Measurements from ENCODE around the gene NFIX.

Gene NFIX

DNA sequence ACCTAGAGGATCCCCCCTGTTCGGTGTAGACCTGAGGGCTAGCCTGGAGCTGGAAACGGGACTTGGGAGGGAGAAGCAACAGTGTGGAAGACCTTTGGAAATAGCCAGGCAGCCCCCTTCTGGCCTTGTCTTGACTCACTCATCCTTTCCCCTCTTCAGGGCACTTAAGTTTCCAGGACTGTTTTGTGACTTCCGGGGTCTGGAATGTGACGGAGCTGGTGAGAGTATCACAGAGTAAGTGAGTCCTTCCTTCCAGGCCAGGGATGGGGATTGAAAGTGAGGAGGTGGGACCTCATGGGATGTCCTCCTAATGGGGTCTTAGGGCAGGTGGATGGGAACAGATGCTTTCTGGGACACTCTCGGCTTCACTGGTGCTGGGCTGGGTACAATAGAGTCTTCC lies 78.0 kb downstream of the NFIX start:
- H3K4me1 ChIP-seq (ENCODE audit: control insufficient read depth, insufficient read depth, low read length) = peaks cover 15% of the 10 kb centered on the region
- no peak overlapping the region for H3K27ac ChIP-seq (ENCODE audit: low read depth, low read length)
- no peaks in the 10 kb centered on the region for H3K36me3 ChIP-seq (ENCODE audit: control insufficient read depth, insufficient read depth, low read length)
- no peak overlapping the region for H3K4me3 ChIP-seq (ENCODE audit: low read depth, low read length)
- H3K9ac ChIP-seq (ENCODE audit: low read depth, low read length) = no peak overlapping the region
- no peaks in the 10 kb centered on the region for H3K9me3 ChIP-seq (ENCODE audit: control insufficient read depth, insufficient read depth, low read length)
- H3K27me3 ChIP-seq (ENCODE audit: control insufficient read depth, insufficient read depth, low read length) = peaks cover 17% of the 10 kb centered on the region

DNA sequence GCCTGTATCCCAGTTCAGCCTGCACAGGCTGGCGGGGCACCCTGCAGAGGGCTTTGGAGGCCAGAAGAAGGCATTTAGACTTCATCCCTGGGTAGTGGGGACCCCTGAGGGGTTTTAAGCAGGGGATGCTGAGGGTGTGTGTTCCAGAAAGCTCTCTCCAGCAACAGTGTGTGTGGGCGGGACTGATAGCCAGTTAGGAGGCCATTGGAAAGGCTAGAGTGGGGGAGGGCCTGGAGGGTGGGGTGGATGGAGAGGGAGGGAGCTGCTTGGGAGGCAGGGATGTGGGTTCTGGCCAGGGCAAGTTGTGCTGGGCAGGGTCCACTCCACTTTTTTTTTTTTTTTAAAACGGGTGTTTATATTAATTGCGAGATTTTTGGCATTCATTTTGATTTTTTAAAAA lies 79.1 kb downstream of the NFIX start:
- Histone ChIP-seq H3K36me3 (ENCODE audit: control insufficient read depth, insufficient read depth, low read length) (no peaks in the 10 kb centered on the region), H3K4me3 (ENCODE audit: low read depth, low read length) (no peak overlapping the region), H3K27ac (ENCODE audit: low read depth, low read length) (no peak overlapping the region), H3K4me1 (ENCODE audit: control insufficient read depth, insufficient read depth, low read length) (peaks cover 26% of the 10 kb centered on the region), H3K9ac (ENCODE audit: low read depth, low read length) (no peak overlapping the region), H3K27me3 (ENCODE audit: control insufficient read depth, insufficient read depth, low read length) (peaks cover 23% of the 10 kb centered on the region), H3K9me3 (ENCODE audit: control insufficient read depth, insufficient read depth, low read length) (no peaks in the 10 kb centered on the region)

DNA sequence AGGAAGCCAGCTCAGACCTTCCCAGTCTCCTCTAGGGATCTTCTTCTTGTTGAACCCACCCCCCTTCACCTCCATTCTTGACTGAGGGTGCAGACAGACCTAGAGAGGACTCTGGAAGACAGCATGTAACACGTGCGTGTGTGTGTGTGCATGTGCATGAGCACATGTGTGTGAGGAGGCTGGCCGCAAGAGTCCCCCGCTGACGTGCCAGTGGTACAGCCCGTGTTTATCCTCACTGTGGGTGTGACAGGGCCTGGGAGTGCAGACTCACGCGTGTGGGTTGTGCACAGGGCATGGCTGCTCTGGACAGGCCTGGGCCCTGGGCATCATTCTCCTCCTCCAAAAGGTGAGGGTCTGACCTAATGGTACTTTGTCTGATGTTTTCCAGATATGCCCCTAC lies 81.0 kb downstream of the NFIX start:
- H3K4me3 ChIP-seq (ENCODE audit: low read depth, low read length) = no peak overlapping the region
- H3K9me3 ChIP-seq (ENCODE audit: control insufficient read depth, insufficient read depth, low read length) = no peaks in the 10 kb centered on the region
- H3K9ac ChIP-seq (ENCODE audit: low read depth, low read length) = no peak overlapping the region
- H3K27ac ChIP-seq (ENCODE audit: low read depth, low read length) = no peak overlapping the region
- H3K27me3 ChIP-seq (ENCODE audit: control insufficient read depth, insufficient read depth, low read length) = peaks cover 23% of the 10 kb centered on the region
- no peaks in the 10 kb centered on the region for H3K36me3 ChIP-seq (ENCODE audit: control insufficient read depth, insufficient read depth, low read length)
- H3K4me1 ChIP-seq (ENCODE audit: control insufficient read depth, insufficient read depth, low read length) = peaks cover 31% of the 10 kb centered on the region

DNA sequence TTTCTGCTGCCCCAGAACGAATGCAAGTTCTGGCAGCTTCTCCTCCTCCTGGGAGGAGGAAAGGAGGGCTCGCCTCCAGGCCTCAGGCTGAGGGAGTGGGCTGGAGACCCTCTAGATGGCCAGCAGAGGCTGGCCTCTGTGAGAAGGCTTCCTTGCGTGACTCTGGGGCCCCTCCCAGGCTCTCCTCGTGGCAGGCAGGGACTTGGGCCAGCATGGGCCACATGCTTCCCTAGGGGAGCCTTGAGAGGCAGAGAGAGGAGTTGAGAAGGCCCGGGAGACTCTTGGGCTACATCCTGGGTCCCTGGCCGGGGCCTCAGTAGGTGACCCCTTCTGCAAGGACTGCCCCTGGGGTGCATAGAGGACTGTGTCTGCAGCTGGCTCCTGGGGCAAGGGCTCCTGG lies 81.5 kb downstream of the NFIX start:
- peaks cover 31% of the 10 kb centered on the region for H3K4me1 ChIP-seq (ENCODE audit: control insufficient read depth, insufficient read depth, low read length)
- no peak overlapping the region for H3K27ac ChIP-seq (ENCODE audit: low read depth, low read length)
- H3K4me3 ChIP-seq (ENCODE audit: low read depth, low read length) = no peak overlapping the region
- H3K36me3 ChIP-seq (ENCODE audit: control insufficient read depth, insufficient read depth, low read length) = no peaks in the 10 kb centered on the region
- peaks cover 24% of the 10 kb centered on the region for H3K27me3 ChIP-seq (ENCODE audit: control insufficient read depth, insufficient read depth, low read length)
- H3K9me3 ChIP-seq (ENCODE audit: control insufficient read depth, insufficient read depth, low read length) = no peaks in the 10 kb centered on the region
- no peak overlapping the region for H3K9ac ChIP-seq (ENCODE audit: low read depth, low read length)

DNA sequence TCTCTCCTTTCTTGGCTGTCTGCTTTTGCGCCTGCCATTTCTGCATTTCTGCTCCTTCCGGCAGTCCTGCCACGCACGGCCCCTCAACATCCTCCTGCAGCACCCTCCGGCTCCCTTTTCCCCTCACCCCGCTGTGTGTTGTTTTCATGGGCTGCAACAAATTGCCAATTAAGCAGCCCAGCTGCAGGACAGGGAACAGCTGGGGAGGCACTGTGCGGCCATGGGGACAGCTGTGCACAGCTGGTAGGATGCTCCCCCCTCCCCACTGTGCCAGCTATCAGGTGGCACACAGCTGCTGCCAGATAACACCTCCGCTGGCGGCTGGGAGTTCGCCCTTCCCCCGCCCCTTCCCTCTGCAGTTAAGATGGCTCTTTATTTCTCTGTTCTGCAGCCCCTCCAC lies 82.0 kb downstream of the NFIX start:
- no peaks in the 10 kb centered on the region for H3K36me3 ChIP-seq (ENCODE audit: control insufficient read depth, insufficient read depth, low read length)
- peaks cover 28% of the 10 kb centered on the region for H3K27me3 ChIP-seq (ENCODE audit: control insufficient read depth, insufficient read depth, low read length)
- H3K9ac ChIP-seq (ENCODE audit: low read depth, low read length) = no peak overlapping the region
- H3K4me1 ChIP-seq (ENCODE audit: control insufficient read depth, insufficient read depth, low read length) = peaks cover 34% of the 10 kb centered on the region
- H3K27ac ChIP-seq (ENCODE audit: low read depth, low read length) = no peak overlapping the region
- H3K4me3 ChIP-seq (ENCODE audit: low read depth, low read length) = no peak overlapping the region
- H3K9me3 ChIP-seq (ENCODE audit: control insufficient read depth, insufficient read depth, low read length) = no peaks in the 10 kb centered on the region

DNA sequence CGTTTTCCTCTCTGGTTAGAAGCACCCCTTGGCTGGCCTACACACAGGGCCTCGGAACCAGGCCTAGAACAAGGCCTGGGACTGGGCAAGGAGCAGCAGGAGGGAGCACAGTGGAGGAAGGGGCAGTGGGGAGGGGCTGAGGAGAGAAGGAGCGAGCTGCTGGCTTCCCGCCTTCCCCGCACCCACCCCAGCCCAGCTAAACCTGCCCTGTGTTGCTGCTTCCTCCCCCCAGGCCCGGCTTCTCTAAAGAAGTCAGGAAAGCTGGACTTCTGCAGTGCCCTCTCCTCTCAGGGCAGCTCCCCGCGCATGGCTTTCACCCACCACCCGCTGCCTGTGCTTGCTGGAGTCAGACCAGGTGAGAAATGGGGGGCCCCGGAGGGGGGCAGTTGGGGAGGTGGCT lies 83.1 kb downstream of the NFIX start:
- no peak overlapping the region for H3K9ac ChIP-seq (ENCODE audit: low read depth, low read length)
- peaks cover 44% of the 10 kb centered on the region for H3K4me1 ChIP-seq (ENCODE audit: control insufficient read depth, insufficient read depth, low read length)
- H3K27ac ChIP-seq (ENCODE audit: low read depth, low read length) = no peak overlapping the region
- no peak overlapping the region for H3K4me3 ChIP-seq (ENCODE audit: low read depth, low read length)
- peaks cover 32% of the 10 kb centered on the region for H3K27me3 ChIP-seq (ENCODE audit: control insufficient read depth, insufficient read depth, low read length)
- H3K9me3 ChIP-seq (ENCODE audit: control insufficient read depth, insufficient read depth, low read length) = no peaks in the 10 kb centered on the region
- no peaks in the 10 kb centered on the region for H3K36me3 ChIP-seq (ENCODE audit: control insufficient read depth, insufficient read depth, low read length)

DNA sequence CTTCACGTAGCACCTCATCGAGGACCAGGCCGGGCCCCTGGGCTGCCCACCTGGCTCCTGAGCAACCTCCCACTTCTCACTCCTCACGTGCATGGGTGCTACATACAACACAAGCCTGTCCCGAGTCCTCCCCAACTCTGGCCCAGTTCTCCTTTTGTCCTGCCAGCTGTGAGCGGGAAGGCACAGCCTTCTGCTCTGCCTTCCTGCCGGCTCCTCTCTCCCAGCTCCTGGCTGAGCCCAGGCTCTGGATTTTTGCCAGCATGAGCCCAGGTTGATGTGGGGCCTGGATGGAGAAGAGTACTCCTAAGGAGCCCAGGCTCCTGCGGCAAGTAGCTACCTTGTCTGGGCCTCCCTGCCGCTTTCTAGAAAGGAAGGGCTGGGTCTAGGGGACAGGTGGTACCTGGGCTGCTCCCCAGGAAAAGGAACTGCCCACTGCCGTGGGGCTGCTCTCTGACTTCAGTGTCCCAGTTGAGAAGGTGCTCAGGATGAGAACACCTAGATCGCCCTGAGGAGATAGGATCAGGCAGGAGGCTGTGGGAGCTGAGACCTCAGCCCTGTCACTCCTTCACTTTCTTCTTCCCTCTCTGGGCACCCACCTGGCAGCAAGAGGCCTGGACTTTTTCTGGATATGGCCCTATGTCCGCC lies 83.7 kb downstream of the NFIX start:
- Histone ChIP-seq H3K36me3 (ENCODE audit: control insufficient read depth, insufficient read depth, low read length) (no peaks in the 10 kb centered on the region), H3K4me3 (ENCODE audit: low read depth, low read length) (no peak overlapping the region), H3K9ac (ENCODE audit: low read depth, low read length) (no peak overlapping the region), H3K4me1 (ENCODE audit: control insufficient read depth, insufficient read depth, low read length) (peaks cover 44% of the 10 kb centered on the region), H3K9me3 (ENCODE audit: control insufficient read depth, insufficient read depth, low read length) (no peaks in the 10 kb centered on the region), H3K27me3 (ENCODE audit: control insufficient read depth, insufficient read depth, low read length) (peaks cover 32% of the 10 kb centered on the region), H3K27ac (ENCODE audit: low read depth, low read length) (no peak overlapping the region)

DNA sequence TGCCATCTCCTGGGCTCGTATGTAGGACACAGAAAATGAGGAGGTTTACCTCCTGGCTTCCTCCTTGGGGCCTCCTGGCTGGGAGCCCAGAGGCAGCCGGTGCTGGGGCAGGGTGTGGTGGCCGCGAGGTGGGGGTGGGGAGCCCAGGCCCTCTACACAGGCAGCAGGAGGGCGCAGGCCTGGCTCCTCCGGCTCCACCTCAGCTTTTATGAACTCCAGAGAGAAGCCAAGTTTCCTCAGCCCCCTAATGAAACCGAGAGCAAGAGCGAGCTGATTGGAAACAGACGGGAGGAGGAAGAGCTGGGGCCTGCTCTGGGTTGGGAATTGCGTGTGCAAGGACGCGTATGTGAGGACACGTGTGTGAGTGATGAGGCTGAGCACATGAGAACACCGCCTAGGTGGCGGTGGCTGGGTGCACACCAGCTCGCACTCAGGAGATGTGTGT lies 84.3 kb downstream of the NFIX start:
- Histone ChIP-seq H3K27ac (ENCODE audit: low read depth, low read length) (no peak overlapping the region), H3K4me1 (ENCODE audit: control insufficient read depth, insufficient read depth, low read length) (peaks cover 44% of the 10 kb centered on the region), H3K9me3 (ENCODE audit: control insufficient read depth, insufficient read depth, low read length) (no peaks in the 10 kb centered on the region), H3K36me3 (ENCODE audit: control insufficient read depth, insufficient read depth, low read length) (no peaks in the 10 kb centered on the region), H3K27me3 (ENCODE audit: control insufficient read depth, insufficient read depth, low read length) (peaks cover 32% of the 10 kb centered on the region), H3K4me3 (ENCODE audit: low read depth, low read length) (no peak overlapping the region), H3K9ac (ENCODE audit: low read depth, low read length) (no peak overlapping the region)

DNA sequence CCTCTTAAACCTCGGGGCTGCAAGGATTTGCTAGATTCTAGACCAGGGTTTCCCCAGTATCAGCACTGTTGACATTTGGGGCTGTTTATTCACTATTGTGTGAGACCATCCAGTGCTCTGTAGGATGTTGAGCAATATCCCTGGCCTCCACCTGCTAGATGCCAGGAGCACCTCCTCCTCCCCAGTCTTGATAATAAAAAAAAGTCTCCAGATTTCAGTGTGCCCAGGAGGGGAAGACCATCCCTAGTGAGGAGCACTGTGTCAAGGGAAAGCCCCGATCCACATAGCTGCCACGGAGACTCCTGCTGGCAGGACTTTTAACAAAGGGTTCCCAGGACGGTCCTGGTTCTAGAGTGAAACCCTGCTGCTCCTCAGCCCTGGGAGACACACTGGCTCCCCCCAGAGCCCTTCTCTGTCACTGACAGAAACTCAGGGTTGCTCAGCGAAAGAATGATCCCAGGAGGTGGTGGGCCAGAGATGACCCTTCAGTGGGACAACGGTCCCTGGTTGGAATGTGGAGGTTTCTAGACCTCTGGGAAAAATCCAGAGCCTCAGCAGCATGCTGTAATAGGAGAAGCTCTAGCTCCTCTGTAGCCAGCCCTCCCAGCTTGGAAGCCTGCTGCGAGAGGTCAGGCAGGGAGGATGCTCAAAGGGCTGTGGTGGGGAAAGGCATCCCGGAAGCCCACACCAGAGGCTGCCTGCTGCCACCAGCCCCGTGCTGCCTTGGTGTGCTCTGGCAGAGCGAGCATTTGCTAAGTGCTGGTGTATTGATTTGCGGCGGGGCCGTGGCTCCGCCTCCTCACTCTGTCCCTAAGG lies 87.1 kb downstream of the NFIX start:
- Histone ChIP-seq H3K9me3 (ENCODE audit: control insufficient read depth, insufficient read depth, low read length) (no peaks in the 10 kb centered on the region), H3K4me1 (ENCODE audit: control insufficient read depth, insufficient read depth, low read length) (peaks cover 38% of the 10 kb centered on the region), H3K27me3 (ENCODE audit: control insufficient read depth, insufficient read depth, low read length) (peaks cover 26% of the 10 kb centered on the region), H3K4me3 (ENCODE audit: low read depth, low read length) (no peak overlapping the region), H3K27ac (ENCODE audit: low read depth, low read length) (no peak overlapping the region), H3K9ac (ENCODE audit: low read depth, low read length) (no peak overlapping the region), H3K36me3 (ENCODE audit: control insufficient read depth, insufficient read depth, low read length) (no peaks in the 10 kb centered on the region)

DNA sequence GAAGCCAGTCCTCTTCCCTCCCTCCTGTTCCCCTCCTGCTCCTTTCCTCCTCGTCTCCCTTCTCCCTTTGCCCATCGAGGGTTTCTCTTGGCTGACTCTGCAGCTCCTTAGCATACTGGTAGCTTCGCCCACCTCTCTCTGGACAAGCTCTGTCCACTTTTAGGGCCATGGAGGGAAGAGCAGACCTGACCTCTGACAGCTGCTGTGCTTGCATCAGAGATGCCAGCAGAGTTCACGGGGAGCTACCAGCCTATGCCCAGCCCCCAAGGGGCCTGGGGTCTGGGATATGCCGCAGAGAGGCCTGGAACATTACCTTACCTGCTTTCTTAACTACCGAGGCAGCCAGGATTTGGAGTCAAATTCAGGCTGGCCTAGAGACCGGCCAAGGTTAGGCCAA lies 87.7 kb downstream of the NFIX start:
- Histone ChIP-seq H3K4me3 (ENCODE audit: low read depth, low read length) (no peak overlapping the region), H3K9me3 (ENCODE audit: control insufficient read depth, insufficient read depth, low read length) (no peaks in the 10 kb centered on the region), H3K36me3 (ENCODE audit: control insufficient read depth, insufficient read depth, low read length) (no peaks in the 10 kb centered on the region), H3K27me3 (ENCODE audit: control insufficient read depth, insufficient read depth, low read length) (peaks cover 24% of the 10 kb centered on the region), H3K4me1 (ENCODE audit: control insufficient read depth, insufficient read depth, low read length) (peaks cover 32% of the 10 kb centered on the region), H3K27ac (ENCODE audit: low read depth, low read length) (no peak overlapping the region), H3K9ac (ENCODE audit: low read depth, low read length) (no peak overlapping the region)

DNA sequence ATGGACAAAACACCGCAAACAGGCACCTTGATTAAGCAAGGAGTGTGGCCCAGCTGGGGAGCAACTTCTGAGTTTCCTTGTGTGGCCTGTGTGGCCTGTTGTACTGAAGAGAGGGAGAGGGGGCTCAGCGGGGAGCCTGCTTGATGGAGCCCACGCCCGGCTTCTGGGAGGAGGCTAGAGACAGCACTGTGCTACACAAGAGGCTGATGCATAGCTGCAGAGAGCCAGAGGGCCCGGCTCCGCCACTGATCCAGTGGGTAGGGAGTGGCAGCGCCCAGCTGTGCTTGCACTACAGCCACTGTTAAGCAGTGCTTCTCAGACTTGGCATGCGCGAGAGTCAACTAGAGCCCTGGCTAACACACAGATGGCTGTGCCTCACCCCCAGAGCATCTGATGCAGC lies 88.4 kb downstream of the NFIX start:
- Histone ChIP-seq H3K4me3 (ENCODE audit: low read depth, low read length) (no peak overlapping the region), H3K9ac (ENCODE audit: low read depth, low read length) (no peak overlapping the region), H3K36me3 (ENCODE audit: control insufficient read depth, insufficient read depth, low read length) (no peaks in the 10 kb centered on the region), H3K4me1 (ENCODE audit: control insufficient read depth, insufficient read depth, low read length) (peaks cover 25% of the 10 kb centered on the region), H3K27me3 (ENCODE audit: control insufficient read depth, insufficient read depth, low read length) (peaks cover 20% of the 10 kb centered on the region), H3K27ac (ENCODE audit: low read depth, low read length) (no peak overlapping the region), H3K9me3 (ENCODE audit: control insufficient read depth, insufficient read depth, low read length) (no peaks in the 10 kb centered on the region)
